Activated effector memory CD4-positive, alpha-beta T cell treated with anti-CD3 and anti-CD28 coated beads, Interleukin-2, amount 50 U/mL, for 16 hours (primary cell): ENCODE data around the gene HPDL.

Experiments used
- DNase-seq: peaks from one replicate; pipeline ENCODE4 v3.0.0-alpha.2; 2020

HPDL gene

DNA sequence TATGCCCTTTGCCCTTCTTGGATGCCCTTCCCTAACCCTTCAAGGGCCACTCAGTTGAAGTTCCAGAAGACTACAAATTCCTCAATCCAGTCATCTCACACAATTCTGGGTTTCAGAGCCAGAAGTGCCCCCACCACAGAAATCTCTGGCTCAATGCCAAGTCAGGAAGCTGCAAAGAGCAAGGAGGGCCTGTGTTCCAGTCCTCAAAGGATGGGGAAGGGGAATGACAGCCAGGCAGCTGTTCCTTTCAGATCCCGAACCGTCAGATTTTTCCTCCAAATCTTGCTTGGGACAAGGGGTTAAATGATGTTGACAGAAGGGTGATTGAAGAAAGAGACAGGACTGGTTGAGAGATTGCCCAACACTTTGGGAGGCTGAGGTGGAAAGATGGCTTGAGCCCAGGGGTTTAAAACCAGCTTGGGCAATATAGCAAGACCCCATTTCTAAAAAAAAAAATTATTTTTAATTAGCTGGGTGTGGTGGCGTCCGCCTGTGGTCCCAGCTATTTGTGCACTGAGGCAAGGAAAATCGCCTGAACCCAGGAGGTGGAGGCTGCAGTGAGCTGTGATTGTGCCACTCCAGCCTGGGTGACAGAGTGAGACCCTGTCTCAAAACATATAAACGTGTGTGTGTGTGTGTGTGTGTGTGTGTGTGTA lies 716 bp upstream of the HPDL start:
- DNase-seq: no peak

DNA sequence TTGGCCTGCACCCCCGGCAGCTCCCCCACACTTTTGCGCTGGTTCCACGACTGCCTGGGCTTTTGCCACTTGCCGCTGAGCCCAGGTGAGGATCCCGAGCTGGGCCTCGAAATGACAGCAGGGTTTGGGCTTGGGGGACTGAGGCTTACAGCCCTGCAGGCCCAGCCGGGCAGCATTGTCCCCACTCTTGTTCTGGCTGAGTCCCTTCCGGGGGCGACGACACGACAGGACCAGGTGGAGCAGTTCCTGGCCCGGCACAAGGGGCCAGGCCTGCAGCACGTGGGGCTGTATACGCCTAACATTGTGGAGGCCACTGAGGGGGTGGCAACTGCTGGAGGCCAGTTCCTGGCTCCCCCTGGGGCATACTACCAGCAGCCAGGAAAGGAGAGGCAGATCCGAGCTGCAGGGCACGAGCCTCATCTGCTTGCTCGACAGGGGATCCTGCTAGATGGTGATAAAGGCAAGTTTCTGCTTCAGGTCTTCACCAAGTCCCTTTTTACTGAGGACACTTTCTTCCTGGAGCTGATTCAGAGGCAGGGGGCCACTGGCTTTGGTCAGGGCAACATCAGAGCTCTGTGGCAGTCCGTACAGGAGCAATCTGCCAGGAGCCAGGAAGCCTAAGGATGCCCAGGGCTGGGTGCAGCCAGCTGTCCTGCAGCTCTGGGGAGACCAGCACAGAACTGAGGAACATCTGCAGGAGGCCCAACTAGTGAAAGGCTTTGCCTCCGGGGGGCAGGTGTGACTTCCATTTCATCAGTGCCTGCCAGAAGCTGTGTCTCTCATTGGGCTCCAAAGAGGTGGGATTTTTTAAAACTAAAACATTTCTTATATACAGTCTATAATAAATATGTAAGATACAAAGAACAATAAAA lies 1.2 kb downstream of the HPDL start:
- no peak for DNase-seq

DNA sequence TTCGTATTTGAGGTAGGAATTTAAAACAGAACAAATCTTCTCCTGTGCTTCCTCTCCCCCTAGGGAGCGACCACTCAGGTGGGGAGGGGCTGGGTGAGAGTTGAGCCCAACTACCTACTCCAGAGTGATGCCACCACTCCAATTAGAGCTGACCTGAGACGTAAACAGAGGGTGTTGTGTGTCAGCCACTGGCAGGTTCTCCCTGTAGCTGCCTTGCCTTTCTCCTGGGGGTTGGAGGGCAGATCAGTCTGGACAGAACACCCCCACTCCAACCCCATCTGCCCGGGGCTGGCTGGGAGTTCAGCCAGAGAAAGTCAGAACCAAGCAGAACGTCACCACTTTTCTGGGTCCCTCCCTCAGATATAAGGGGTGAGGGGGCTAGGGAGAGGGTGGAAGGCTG lies 2.0 kb downstream of the HPDL start:
- DNase-seq: no peak

DNA sequence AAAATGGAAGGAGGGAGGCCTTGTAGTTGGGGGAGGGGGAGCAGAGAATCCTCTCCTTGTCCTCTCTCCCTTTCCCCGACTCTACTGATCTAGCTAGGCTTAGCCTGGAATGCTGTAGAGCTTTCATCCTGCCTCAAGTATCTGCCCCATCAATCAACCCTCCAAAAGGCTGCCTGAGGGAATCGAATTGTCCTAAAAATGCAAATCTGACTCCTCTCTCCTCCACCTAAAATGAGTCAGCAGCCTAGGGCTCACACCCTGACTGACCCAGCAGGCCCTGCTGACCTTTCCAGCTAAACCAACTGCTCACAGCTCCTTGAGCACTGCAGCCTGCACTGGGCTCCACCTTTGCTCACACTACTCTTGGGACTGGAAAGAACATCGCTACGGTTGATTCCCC lies 2.8 kb downstream of the HPDL start:
- DNase-seq: no peak

DNA sequence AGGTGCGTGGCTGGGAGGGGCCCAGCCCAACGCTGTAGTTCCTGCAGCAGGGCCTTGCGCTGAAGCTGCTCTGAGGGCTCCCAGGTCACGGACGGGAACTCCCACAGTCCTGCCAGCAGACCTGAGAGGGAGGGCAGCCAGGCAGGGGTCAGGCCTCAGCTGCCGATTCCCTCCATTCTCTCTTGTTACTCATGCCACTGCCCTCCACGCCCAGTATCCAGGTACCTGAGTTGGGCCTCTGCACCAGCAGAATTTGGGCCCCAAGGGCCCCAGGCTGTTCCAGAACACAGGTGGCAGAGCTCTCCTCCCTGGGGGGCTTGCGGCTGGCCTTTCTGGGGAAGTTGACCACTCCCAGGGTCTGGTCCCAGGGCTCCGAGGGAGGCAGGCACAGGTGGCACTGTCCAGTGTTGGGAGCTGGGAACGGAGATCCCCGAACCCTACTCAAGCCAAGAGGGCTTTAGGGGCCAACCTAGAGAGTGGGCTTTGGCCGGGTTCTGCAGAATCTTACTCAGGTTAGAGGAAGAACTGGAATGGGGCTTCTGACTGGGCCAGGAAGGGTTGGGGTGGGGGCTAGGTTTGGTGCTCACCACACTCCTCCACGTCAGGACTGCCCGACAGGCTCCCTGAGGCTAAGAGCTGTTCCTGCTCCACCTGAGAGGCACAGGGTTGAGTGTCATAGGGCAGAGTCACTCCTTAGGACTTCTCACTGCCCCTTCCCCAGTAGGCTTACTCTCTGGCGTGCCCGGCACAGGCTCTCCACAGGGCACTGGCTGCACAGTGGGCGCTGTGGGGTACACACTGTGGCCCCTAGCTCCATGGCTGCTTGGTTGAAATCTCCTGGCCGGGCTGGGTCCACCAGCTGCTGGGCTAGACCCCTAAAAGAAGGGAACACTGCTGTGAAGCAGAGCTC lies 5.0 kb downstream of the HPDL start:
- no peak for DNase-seq

DNA sequence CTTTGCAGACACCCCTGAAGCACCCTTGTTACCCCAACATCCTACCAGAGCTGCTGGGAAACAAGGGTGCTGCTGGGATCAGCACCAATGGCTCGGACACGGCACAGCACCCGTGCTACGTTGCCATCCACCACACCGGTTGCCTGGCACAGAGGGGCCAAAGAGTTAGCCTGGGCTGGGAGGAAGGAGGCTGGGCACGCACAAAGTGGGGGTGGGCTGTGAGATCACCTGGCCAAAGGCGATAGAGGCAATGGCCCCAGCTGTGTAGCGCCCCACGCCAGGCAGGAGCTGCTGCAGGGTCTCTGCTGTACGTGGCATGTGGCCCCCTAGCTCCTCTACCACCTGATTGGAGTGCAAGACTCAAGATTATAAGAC lies 5.6 kb downstream of the HPDL start:
- DNase-seq: no peak

DNA sequence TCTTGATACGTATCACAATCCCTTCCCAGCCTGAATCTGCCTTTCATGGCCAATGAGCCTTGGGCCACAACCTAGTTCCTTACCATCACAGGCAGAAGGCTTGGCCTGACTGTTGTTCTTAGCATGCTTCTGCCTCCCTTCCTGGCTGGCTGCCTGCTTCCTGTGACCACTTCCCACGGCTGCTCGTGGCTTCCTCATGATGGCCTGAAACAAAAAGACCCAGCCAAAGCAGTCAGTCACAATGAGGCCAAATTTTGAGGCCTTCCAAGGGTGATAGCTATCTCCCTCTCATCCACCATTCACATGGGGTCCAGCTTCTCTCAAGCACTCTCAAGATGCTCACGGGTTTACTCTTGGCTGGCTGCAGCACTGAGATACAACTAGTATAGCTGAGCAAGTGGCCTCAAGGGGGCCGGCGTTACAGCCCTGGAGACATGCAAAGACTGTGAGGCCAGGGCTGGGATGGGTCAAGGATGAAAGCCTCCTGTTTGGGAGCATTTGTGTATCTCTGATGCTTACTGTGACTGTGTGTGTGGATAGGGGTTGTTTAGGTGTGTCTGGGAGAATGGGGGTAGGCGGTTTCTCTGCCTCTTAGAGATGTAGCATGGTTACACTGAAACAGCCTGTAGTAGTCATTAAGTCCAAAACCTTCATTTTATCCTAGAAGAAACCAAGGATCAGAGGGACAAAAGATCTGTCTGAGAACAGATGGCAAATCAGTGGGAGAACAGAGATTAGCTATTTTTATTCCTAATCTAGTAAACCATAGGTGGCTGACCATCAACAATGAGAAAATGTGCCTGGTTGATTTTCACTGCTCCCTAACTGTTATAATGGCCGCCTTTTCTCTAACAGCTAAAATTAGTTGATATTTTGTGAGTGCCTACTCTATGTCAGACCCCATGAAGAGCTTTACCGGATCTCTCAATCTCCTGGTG lies 7.9 kb downstream of the HPDL start:
- no peak for DNase-seq

DNA sequence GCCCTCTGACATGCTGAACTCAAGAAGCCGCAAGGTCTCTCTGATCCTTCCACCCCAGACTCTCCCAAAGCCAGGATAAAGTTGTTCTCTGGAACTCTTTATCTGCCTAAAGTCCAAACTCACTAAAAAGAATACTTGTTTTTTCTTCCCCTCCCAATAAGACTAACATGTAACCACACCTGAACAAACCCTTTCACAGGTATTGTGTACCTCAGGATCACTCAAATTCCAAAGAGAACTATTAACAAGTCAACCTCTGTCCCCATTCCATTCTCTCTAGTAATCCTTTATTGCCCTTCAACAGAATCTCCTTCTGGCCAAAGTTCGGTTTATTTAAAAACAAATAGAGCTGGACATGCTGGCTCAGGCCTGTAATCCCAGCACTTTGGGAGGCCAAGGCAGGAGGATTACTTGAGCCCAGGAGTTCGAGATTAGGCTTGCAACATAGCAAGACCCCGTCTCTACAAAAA lies 9.2 kb downstream of the HPDL start:
- no peak for DNase-seq

DNA sequence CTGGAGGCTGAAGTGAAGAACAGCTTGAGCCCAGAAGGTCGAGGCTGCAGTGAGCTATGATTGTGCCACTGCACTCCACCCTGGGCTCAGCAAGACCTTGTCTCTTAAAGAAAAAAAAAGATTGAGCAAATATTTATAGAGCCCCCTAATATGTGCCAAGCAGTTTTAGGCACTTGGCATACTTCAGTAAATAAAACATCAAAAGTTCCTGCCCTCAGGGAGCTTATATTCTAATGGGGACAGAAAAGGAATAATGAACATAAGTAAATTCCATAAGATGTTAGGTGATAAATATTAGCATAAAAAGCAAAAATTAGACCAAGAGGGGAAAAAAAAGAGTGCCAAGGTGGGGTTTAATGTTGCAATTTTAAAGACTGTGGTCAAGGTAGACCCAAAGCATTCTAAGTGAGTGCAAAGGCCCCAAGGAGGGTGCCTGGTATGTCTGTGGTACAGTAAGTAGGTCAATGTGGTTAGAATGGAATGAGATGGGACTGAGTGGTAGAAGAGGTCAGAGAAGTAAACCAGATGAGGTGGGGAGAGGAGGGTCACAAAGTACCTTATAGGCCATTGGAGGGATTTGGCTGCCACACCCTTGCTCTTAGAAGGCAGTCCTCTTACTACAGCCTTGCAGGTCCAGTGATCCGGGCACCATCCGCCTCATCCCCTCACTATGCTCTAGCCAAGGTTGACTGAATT lies 11.1 kb downstream of the HPDL start:
- DNase-seq: no peak

DNA sequence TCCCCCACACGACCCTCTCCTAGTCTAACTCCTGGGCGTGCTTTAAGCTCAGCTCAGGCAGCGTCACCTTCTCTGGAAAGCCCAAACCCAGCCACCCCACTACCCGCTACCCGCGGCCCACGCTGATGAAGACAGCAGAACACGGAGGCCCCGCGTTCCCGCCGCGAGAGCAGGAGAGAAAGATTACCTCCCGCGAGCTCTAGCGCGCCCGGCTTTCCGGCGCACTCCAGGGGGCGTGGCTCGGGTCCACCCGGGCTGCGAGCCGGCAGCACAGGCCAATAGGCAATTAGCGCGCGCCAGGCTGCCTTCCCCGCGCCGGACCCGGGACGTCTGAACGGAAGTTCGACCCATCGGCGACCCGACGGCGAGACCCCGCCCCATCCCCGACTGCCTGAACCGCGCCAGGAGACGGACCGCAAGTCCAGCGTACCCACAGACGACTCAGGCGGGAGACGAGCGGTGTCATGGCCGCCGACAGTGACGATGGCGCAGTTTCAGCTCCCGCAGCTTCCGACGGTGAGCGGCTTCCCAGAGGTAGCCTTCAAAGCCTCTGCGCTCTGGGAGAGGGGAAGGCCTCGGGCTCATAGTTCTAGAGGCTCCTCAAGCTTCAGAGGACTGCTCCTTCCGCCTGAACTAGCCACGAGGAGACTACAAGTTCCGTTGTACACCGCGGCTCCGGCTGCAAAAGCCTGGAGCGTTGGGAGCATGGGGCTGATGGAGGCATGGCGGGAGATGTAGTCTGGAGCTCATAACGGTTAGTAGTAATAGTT lies 13.3 kb downstream of the HPDL start, which contains the start of the genes MUTYH and TOE1:
Gene MUTYH (minus strand): TSS at position 652 of the 770 bp plus-strand sequence. CDS start 5,935 bp downstream, outside the sequence.
Gene TOE1 (plus strand): TSS at position 382 of the 770 bp plus-strand sequence. CDS start 83 bp downstream, at position 465.
- peak; percentile 97 for DNase-seq

DNA sequence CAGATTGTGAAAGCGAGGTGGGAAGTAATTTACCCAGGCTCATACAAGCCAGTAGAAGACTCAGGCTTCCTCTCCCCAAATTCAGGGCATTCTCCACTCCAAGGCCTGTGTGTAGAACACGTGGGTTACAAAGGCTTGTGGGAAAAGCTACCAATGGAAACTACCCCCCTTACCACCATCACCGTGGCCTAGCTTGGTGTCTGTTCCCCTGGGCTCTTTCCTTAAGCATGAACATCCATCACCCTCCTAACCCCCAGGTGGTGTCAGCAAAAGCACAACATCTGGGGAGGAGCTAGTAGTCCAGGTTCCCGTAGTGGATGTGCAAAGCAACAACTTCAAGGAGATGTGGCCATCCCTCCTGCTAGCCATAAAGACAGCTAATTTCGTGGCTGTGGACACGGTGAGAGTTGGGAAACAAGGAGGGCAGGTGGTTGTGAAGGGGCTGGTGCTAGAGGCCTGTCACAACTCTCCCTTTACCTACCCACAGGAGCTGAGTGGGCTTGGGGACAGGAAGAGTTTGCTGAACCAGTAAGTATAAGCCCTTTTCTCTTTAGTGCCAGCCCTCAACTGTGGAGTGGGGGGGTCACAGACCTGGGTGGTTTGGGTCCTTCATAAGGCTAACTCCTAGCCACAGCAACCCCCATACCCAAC lies 14.2 kb downstream of the HPDL start:
- peak; percentile 66 for DNase-seq

DNA sequence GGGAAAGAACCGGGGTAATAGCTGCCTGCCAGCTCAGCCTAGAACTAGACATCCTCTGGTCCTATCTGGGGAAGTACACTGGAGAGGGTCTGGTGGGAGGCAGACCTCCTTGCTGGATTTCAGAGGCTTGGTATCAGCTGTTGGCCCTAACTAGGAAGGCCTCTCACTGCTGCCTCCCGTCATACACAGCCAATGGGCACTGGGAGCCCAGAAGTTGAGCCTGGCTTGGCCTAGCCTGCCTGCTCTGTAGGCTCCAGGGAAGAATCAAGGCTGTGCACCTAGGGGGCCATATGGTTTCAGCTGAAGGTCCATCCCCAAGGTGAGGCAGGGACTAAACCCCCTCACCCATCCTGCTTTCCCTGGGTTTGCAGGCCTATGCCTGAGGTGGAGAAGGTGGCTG lies 17.8 kb downstream of the HPDL start:
- no peak for DNase-seq

DNA sequence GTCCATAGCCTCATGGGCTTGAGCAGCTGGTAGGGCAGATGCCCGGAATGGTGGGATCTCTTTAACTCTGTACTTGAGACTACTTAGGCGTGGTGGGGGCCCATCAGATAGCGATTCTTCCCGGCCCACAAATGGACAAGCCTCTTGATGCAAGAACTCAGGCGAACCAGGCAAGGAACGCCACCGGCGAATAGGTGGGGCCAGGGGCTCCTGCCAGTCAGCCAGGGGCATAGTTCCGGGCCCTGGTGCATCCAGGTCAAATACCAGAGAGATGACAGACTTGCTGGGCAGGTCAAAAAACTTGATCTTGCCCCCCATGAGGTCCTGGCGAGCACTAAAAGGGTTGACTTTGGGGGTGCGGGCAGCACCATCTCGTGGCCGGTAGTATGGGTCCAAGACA lies 18.3 kb downstream of the HPDL start:
- no peak for DNase-seq

DNA sequence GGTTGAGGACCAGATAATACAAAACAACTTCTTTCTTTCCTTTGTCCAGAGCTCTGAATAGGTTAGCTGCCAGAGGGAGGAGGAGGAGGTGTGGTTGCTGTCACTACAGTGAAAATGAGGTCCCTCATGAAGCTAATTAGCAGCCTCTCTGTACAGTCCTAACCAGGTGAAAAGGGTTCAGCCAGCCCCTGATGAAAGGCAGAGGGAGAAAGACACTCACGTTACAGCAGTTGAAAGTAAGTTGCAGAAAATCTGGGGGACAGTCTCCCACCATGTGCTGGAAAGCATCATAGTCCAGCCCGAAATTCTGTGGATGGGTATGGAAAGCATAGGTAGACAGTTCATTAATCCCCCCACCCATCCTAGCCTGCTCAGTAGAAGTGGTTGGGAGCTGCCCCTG lies 19.8 kb downstream of the HPDL start:
- DNase-seq: no peak

DNA sequence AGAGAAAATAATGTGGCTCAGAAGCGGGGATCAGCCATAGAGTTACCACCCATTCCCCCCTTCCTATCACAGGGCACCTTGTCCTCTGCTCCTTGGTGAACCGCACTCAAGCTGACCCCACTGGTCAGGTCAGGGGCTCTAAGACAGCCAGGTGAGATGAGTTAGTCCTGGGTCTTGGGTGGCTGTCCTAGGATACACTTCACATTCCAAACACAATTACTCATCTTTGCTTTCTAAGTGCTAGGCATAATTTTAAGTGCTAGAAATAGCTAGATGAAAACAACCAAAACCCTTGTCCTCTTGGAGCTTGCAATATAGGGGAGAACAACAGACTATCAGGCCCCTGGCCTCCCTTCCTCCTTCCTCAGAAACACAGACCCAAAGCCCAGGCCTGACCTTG lies 21.3 kb downstream of the HPDL start:
- no peak for DNase-seq

DNA sequence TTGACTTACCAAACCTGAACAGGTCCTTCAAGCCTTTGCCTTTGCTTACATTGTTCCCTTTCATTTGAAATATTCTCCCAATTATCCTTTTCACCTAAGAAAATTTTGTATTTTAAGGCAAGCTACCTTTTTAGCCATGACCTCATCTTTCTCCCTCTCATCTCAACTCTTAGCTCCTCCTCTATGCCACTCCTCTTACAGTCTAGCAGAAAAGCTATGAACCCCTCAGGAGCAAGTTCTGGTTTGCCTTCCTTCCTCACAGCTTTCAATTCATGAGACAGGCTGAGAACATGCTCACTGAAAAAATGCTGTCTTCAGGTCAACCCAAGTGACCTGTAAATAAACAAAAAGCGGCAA lies 21.9 kb downstream of the HPDL start:
- DNase-seq: no peak

DNA sequence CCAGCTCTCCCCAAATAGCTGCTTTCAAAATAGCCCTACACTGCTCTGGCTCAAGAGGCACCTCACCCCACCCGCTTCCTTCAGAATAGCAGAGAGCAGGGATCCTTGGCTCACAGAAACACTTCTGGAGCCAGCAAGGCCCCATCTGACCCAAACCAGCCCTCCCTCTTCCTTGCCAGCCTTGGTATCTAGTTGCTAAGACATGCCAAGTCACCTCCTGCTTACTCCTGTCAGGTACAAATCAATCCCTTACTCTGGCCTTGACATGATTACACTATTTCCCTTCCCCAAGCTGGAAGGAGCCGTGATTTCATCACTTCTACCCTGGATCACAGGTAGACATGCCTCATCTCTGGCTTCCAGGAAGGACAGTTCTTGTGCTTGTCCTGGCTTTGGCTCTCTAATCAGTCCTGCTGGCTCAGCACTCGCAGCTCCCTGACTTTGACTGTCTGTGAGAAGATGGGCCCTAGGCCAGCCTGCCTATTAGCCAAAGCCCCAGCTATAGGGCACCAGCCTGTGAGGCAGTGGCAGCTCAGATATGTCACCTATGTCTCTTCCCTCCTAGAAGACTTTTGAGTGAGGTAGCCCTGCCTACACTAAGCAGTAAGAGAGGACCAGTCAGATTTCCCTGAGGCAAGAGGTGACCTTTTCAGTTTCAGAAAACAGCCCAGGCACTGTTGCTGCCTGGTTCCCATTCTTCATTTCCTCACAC lies 22.4 kb downstream of the HPDL start:
- no peak for DNase-seq

DNA sequence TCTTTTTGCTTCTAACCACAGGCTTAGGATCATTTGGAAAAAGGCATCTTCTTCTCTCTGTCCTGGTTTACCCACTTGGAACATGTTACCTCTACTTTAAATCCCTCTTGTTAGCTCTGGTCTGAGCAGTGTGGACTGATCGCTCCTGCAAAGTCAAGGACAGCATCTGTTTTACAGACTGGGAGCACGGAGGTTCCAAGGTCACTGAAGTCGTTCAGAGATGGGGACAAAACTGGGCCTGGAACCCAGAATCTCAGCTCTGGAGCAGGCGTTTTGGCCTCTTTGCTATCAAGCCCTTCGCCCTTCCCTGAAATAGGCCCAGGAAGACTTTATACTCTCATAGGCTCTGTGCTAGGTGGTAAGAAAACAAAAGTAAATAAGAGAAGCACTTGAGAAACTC lies 24.8 kb downstream of the HPDL start:
- no peak for DNase-seq

DNA sequence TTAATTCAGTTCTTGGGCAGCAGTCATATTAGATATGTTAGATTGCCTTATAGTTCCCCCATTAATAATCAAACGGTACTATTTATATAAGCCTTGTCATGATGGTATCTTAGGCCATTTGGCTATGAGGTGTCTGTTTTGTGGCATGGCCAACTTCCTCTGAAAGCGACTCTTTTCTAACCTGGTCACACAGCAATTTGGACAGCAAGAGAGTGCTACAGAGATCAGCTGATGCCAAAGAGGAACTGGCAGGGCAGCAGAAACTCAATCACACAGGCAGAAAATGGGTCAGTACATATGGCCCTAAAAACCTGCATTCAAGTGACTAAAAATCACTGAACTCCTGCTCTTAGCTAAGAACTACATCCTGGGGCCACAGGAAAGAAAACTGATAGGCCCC lies 27.0 kb downstream of the HPDL start:
- DNase-seq: no peak
